ENCODE measurements around the gene HNF4A.

The HNF4A gene

GRCh38 chr20:44392088-44392775, 36.7 kb downstream of the HNF4A start:
- H3K4me3 ChIP-seq (ENCODE audit: low read length), result no peak overlapping the region
- DNase-seq (ENCODE audit: low read depth), result no peak
- TF ChIP-seq, protein P1, sequence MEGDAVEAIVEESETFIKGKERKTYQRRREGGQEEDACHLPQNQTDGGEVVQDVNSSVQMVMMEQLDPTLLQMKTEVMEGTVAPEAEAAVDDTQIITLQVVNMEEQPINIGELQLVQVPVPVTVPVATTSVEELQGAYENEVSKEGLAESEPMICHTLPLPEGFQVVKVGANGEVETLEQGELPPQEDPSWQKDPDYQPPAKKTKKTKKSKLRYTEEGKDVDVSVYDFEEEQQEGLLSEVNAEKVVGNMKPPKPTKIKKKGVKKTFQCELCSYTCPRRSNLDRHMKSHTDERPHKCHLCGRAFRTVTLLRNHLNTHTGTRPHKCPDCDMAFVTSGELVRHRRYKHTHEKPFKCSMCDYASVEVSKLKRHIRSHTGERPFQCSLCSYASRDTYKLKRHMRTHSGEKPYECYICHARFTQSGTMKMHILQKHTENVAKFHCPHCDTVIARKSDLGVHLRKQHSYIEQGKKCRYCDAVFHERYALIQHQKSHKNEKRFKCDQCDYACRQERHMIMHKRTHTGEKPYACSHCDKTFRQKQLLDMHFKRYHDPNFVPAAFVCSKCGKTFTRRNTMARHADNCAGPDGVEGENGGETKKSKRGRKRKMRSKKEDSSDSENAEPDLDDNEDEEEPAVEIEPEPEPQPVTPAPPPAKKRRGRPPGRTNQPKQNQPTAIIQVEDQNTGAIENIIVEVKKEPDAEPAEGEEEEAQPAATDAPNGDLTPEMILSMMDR (conservative IDR thresholded peaks at IDR 0.05; ENCODE audit: low read length), result no peak

DNA sequence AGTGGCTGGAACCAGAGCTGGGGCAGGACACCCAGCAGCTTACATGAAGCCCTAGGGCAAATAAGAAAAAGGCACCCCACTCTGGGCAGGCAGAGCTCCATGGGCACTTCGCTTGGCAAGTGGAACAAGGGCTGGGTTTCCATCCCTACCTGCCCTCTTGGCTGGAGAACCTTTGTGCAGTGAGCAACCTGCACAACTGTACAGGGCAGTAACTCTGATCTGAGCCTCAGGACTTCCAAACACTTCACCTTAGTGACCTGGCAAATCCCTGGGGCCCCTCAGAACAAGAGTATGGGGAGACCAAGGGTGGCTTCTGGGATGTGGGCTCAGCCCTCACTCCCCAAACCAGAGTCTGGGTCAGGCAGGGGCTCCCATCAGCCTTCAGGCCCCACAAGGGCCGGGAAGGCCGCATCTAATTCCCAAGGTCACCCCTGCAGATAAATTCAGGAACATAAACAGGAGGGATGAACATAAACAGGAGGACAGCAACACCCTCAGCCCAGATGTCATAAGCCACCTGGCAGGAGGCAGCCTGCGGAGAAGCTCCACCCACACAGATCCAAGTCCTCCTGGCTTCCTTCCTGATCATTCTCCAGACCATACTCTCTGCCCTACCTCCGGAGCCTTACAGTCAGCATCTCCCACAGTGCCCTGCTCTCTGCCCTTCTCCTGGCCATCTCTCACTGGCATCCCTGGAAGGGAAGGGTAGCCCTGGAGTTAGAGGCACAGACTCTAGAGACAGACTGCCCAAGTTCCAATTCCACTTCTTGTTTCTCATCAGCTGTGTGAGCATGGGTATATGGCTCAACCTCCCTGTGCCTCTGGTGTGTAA, 37.5 kb downstream of the HNF4A start:
- TF ChIP-seq, protein P1 (conservative IDR thresholded peaks at IDR 0.05; ENCODE audit: low read length), result no peak
- DNase-seq (ENCODE audit: low read depth), result no peak

DNA sequence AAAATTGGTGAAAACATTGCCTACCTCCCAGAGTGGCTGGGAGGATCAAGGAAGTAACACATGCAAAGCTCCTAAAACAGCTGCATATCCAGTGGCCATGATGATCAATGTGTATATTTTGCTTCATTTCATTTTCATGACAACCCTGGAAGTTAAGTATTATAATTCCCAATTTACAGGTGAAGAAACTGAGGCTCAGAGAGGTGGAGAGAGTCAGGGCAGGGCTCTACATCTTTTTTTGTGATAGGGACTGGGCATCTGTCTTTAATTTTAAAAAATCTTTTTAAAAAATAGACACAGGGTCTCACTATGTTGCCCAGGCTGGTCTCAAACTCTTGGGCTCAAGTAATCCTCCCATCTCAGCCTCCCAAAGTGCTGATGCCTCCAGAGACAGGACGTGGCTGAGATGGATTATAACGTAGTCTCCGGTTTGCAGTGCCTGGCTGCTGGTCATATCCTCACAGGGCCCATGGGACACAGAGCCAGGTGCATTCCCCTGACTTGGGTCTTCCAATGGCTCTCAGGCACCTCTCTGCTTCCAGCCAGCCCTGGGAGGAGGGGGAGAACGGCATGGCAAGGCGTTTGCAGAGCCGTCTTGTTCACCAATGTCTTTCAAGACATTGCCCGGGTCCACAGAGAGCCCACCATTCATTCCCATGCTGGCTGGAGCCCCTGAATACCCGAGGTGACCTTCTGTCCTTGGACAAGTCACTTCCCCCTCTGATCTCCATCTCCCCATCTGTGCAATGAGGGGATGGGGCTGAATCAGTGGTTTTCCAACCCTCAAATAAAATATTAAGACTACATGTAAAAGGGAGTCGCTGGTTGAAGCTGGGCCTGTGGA, 38.3 kb downstream of the HNF4A start:
- H3K4me3 ChIP-seq (ENCODE audit: low read length), result no peak overlapping the region
- TF ChIP-seq, protein P1 (conservative IDR thresholded peaks at IDR 0.05; ENCODE audit: low read length), result no peak
- DNase-seq (ENCODE audit: low read depth), result no peak

More for the DNA sequence above, 37.5 kb downstream of the HNF4A start:
- H3K4me3 ChIP-seq (ENCODE audit: low read length), result no peak overlapping the region

- H3K4me3 ChIP-seq (ENCODE audit: low read length), result no peak overlapping the region
- TF ChIP-seq, protein P1 (conservative IDR thresholded peaks at IDR 0.05; ENCODE audit: low read length), result no peak
- no peak for DNase-seq (ENCODE audit: low read depth)
These were observed 38.9 kb downstream of the HNF4A start for GRCh38 chr20:44394452-44394701.

- H3K4me3 ChIP-seq (ENCODE audit: low read length), result no peak overlapping the region
- DNase-seq (ENCODE audit: low read depth), result no peak
- TF ChIP-seq, protein P1 (conservative IDR thresholded peaks at IDR 0.05; ENCODE audit: low read length), result no peak
These were observed 39.4 kb downstream of the HNF4A start for GRCh38 chr20:44394702-44395460.

DNA sequence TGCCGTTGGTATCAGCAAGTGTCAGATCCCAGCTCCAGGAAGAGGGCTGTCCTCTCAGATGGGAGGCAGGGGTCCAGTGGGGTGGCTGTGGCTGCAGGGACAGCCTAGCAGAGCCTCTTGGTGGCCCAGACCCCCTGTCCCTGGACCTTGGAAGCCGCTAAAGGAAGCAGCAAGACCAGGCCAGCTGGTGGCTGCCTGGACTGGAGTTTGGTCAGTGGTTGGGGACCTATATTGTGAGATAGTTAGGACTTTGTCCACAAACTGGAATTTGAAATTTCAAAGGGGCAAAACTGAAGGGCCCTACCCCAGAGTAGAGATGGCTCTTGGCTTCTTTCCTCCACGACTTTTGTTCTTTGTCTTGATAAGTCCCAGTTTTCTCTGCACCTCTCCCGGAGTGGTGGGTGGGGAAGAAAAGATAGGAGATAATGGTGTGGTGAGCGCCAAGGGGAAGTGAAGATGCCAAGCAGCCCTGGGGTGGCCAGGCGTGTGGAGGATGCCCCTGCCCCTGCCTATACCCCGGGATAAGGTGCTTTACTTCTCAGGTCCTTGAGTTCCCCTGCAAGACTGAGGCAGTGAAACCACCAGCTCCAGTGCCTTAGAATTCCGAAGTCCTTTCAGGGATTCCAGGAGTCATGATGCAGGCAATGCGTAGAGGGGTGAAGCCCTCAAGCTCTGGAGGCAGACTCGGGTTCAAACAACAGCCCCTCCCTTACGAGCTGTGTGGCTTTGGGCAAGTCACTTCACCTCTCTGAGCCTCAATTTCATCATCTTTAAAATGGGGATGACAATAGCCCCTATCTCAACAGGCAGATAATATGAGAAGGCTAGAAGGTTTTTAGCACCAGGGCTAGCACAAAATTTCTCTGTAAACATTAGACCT, 40.2 kb downstream of the HNF4A start:
- TF ChIP-seq, protein P1 (conservative IDR thresholded peaks at IDR 0.05; ENCODE audit: low read length), result no peak
- DNase-seq (ENCODE audit: low read depth), result no peak
- no peak overlapping the region for H3K4me3 ChIP-seq (ENCODE audit: low read length)
